Liver (tissue), 9 donors: ENCODE measurements around the gene CDC42EP2. TPM values are rescaled to one million over a fixed set of nuclear protein-coding genes. Genes with fewer than 3 reads are reported as not detected.

Experiments
- DNase-seq: peaks from one replicate; pipeline ENCODE4 v3.0.0-alpha.2; 2017; ENCODE audit warnings: low spot score
- H3K27ac ChIP-seq, 2 donors: one replicate each; pipeline ENCODE4 v1.7.0; 2013; ENCODE audit warnings: inconsistent platforms in 2 of 2, low read length in 2 of 2, control low read depth in 1 of 2, low read depth in 1 of 2, mild to moderate bottlenecking in 1 of 2
- H3K27me3 ChIP-seq, 4 donors: one replicate each; pipeline versions ENCODE4 v1.6.1 to v1.7.0; 2013; ENCODE audit warnings: low read length in 3 of 4, inconsistent platforms in 1 of 4, mild to moderate bottlenecking in 1 of 4, moderate library complexity in 1 of 4; ENCODE audit not compliant: control insufficient read depth in 4 of 4, insufficient read depth in 4 of 4
- H3K36me3 ChIP-seq, 4 donors: one replicate each; pipeline versions ENCODE4 v1.6.1 to v1.7.0; 2013; ENCODE audit warnings: low read length in 3 of 4, mild to moderate bottlenecking in 3 of 4, low read depth in 1 of 4, moderate library complexity in 1 of 4; ENCODE audit not compliant: control insufficient read depth in 4 of 4, insufficient read depth in 3 of 4
- H3K4me1 ChIP-seq, 4 donors: one replicate each; pipeline versions ENCODE4 v1.6.1 to v1.7.0; 2013; ENCODE audit warnings: low read length in 3 of 4, mild to moderate bottlenecking in 3 of 4, moderate library complexity in 1 of 4; ENCODE audit not compliant: control insufficient read depth in 4 of 4, insufficient read depth in 4 of 4
- H3K4me3 ChIP-seq, 3 donors: one replicate each; pipeline versions ENCODE4 v1.6.1 to v1.7.0; 2013; ENCODE audit warnings: low read length in 3 of 3, control low read depth in 1 of 3, low read depth in 1 of 3, mild to moderate bottlenecking in 1 of 3
- H3K9ac ChIP-seq, 2 donors: one replicate each; pipeline ENCODE4 v1.7.0; 2013; ENCODE audit warnings: low read length in 2 of 2, mild to moderate bottlenecking in 2 of 2, moderate library complexity in 2 of 2, control low read depth in 1 of 2, low read depth in 1 of 2
- H3K9me3 ChIP-seq, 4 donors: one replicate each; pipeline versions ENCODE4 v1.6.1 to v1.7.0; 2013; ENCODE audit warnings: low read length in 3 of 4; ENCODE audit not compliant: control insufficient read depth in 4 of 4
- ATF3 ChIP-seq: IDR thresholded peaks from 2 replicates; pipeline ENCODE4 v1.6.1; 2016; ENCODE audit warnings: antibody characterized with exemption
- EGR1 ChIP-seq, 2 donors: IDR thresholded peaks; 2 replicates each; pipeline ENCODE4 v1.6.1; 2016 to 2018; ENCODE audit warnings: antibody characterized with exemption in 2 of 2, low read depth in 2 of 2
- FOXA1 ChIP-seq: IDR thresholded peaks from 2 replicates; pipeline ENCODE4 v1.6.1; 2016; ENCODE audit warnings: antibody characterized with exemption
- FOXA2 ChIP-seq: IDR thresholded peaks from 2 replicates; pipeline ENCODE4 v1.6.1; 2016; ENCODE audit warnings: antibody characterized with exemption
- HNF4A ChIP-seq, 2 donors: conservative IDR thresholded peaks; 2 replicates each; pipeline ENCODE4 v1.6.1; 2016; ENCODE audit warnings: antibody characterized with exemption in 2 of 2, mild to moderate bottlenecking in 2 of 2
- HNF4G ChIP-seq: IDR thresholded peaks from 2 replicates; pipeline ENCODE4 v1.6.1; 2016; ENCODE audit warnings: antibody characterized with exemption
- JUND ChIP-seq, 2 donors: IDR thresholded peaks; 2 replicates each; pipeline ENCODE4 v1.6.1; 2016; ENCODE audit warnings: antibody characterized with exemption in 2 of 2
- RAD21 ChIP-seq, 2 donors: IDR thresholded peaks; 2 replicates each; pipeline ENCODE4 v1.6.1; 2016; ENCODE audit warnings: antibody characterized with exemption in 2 of 2, mild to moderate bottlenecking in 2 of 2
- RXRA ChIP-seq, 2 donors: IDR thresholded peaks; 2 replicates each; pipeline ENCODE4 v1.6.1; 2017 to 2018; ENCODE audit warnings: antibody characterized with exemption in 2 of 2, mild to moderate bottlenecking in 1 of 2
- SP1 ChIP-seq: IDR thresholded peaks from 2 replicates; pipeline ENCODE4 v1.6.1; 2018; ENCODE audit warnings: antibody characterized with exemption, mild to moderate bottlenecking
- YY1 ChIP-seq: IDR thresholded peaks from 2 replicates; pipeline ENCODE4 v1.6.1; 2016; ENCODE audit warnings: antibody characterized with exemption, mild to moderate bottlenecking
- WGBS: extraction: QIAGEN DNeasy Blood & Tissue Kit; methylation state at CpG from one replicate; pipeline ENCODE4 v1.1.7; 2013; 5-methylcytosine and 5-hydroxymethylcytosine counted together
- polyA plus RNA-seq, 2 donors: library from polyadenylated mRNA; stranded (reverse) in 1 of 2; unstranded in 1 of 2; fragments of 200-250 nt in 1 of 2; fragments of >200 nt in 1 of 2; fragmentation: Nextera tagmentation in 1 of 2; extraction: Ambion mirVana in 1 of 2; gene quantifications; one replicate each; pipeline versions ENCODE4 v1.2.1 to v1.2.3, GENCODE V29; 2013 to 2015
- total RNA-seq, 2 donors: library from RNA; depleted of rRNA; stranded (reverse); fragments of >200 nt; gene quantifications; one replicate each; pipeline ENCODE4 v1.2.3, GENCODE V29; 2014
- TF ChIP-seq, protein P1 (sequence below): IDR thresholded peaks from 2 replicates; pipeline ENCODE4 v1.6.1; 2016; ENCODE audit warnings: antibody characterized with exemption, mild to moderate bottlenecking
- TF ChIP-seq, protein P2 (sequence below): IDR thresholded peaks from 2 replicates; pipeline ENCODE4 v1.6.1; 2016; ENCODE audit warnings: antibody characterized with exemption
- TF ChIP-seq, protein P3 (sequence below): fragments of 150-350 bp; IDR thresholded peaks from 2 replicates; pipeline ENCODE4 v1.5.1; 2017; ENCODE audit warnings: improper control_type of control experiment, low read depth, low read length; ENCODE audit not compliant: missing input control
- donor health status: healthy.
- donor health status: healthy.
- donor health status: healthy.
- donor health status: healthy.
- donor health status: healthy.

Gene CDC42EP2
- total and polyA plus RNA-seq, 4 donors = 1.8 to 3.4 (median 1.9) TPM

DNA sequence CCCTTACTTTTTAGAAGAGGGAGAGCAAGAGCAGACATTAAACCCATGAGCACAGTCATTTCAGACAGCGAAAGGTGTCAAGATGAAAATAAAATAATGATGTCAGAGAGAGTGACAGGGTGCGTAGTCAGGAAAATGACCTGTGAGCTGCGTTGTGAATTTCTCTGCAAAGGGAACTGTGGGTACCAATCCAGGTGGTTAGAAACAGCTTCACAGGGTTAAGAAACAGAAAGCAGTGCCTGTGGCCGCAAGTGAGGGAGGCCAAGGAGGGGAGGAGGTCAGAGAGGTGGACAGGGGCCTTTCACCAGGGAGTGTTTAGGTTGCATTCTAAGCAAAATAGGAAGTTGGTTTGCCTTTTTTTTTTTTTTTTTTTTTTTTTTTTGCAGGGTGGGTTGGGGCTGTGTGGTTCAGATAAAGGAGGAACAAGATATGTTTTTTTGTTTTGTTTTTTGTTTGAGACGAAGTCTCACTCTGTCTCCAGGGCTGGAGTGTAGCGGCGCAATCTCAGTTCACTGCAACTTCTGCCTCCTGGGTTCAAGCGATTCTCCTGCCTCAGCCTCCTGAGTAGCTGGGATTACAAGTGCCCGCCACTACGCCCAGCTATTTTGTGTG is 47.8 kb downstream of the CDC42EP2 start:
- no peaks in the 10 kb centered on the region for H3K9me3 ChIP-seq
- no peaks in the 10 kb centered on the region for H3K27me3 ChIP-seq
- 82% methylated on average over 10 of the region's 10 CpGs for WGBS
- peaks cover 3 to 18% (median 11%) of the 10 kb centered on the region in 4 donors for H3K4me1 ChIP-seq
- DNase-seq = no peak
- no peak overlapping the region for H3K9ac ChIP-seq
- H3K4me3 ChIP-seq = no peak overlapping the region
- H3K27ac ChIP-seq = no peak overlapping the region
- H3K36me3 ChIP-seq = no peaks in the 10 kb centered on the region
- TF ChIP-seq, protein P1, sequence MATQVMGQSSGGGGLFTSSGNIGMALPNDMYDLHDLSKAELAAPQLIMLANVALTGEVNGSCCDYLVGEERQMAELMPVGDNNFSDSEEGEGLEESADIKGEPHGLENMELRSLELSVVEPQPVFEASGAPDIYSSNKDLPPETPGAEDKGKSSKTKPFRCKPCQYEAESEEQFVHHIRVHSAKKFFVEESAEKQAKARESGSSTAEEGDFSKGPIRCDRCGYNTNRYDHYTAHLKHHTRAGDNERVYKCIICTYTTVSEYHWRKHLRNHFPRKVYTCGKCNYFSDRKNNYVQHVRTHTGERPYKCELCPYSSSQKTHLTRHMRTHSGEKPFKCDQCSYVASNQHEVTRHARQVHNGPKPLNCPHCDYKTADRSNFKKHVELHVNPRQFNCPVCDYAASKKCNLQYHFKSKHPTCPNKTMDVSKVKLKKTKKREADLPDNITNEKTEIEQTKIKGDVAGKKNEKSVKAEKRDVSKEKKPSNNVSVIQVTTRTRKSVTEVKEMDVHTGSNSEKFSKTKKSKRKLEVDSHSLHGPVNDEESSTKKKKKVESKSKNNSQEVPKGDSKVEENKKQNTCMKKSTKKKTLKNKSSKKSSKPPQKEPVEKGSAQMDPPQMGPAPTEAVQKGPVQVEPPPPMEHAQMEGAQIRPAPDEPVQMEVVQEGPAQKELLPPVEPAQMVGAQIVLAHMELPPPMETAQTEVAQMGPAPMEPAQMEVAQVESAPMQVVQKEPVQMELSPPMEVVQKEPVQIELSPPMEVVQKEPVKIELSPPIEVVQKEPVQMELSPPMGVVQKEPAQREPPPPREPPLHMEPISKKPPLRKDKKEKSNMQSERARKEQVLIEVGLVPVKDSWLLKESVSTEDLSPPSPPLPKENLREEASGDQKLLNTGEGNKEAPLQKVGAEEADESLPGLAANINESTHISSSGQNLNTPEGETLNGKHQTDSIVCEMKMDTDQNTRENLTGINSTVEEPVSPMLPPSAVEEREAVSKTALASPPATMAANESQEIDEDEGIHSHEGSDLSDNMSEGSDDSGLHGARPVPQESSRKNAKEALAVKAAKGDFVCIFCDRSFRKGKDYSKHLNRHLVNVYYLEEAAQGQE = no peak
- TF ChIP-seq SP1 = no peak
- no peak for TF ChIP-seq RXRA (IDR thresholded peaks at IDR 0.05)
- TF ChIP-seq ATF3 = no peak
- TF ChIP-seq YY1 = no peak
- TF ChIP-seq, protein P2, sequence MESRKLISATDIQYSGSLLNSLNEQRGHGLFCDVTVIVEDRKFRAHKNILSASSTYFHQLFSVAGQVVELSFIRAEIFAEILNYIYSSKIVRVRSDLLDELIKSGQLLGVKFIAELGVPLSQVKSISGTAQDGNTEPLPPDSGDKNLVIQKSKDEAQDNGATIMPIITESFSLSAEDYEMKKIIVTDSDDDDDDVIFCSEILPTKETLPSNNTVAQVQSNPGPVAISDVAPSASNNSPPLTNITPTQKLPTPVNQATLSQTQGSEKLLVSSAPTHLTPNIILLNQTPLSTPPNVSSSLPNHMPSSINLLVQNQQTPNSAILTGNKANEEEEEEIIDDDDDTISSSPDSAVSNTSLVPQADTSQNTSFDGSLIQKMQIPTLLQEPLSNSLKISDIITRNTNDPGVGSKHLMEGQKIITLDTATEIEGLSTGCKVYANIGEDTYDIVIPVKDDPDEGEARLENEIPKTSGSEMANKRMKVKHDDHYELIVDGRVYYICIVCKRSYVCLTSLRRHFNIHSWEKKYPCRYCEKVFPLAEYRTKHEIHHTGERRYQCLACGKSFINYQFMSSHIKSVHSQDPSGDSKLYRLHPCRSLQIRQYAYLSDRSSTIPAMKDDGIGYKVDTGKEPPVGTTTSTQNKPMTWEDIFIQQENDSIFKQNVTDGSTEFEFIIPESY = no peak

- Histone ChIP-seq H3K9ac (no peak overlapping the region), H3K27me3 (no peaks in the 10 kb centered on the region), H3K4me3 (no peak overlapping the region), H3K36me3 (no peaks in the 10 kb centered on the region), H3K27ac (no peak overlapping the region), H3K9me3 (no peaks in the 10 kb centered on the region), H3K4me1 (peaks cover 3 to 13% (median 7%) of the 10 kb centered on the region in 4 donors)
- WGBS = 92% methylated on average over 6 of the region's 6 CpGs
- DNase-seq = no peak
- TF ChIP-seq FOXA2 (no peak), JUND (IDR thresholded peaks at IDR 0.05) (no peak), YY1 (no peak)
Measured at GRCh38 chr11:65362966-65363365, 48.3 kb downstream of the CDC42EP2 start.

DNA sequence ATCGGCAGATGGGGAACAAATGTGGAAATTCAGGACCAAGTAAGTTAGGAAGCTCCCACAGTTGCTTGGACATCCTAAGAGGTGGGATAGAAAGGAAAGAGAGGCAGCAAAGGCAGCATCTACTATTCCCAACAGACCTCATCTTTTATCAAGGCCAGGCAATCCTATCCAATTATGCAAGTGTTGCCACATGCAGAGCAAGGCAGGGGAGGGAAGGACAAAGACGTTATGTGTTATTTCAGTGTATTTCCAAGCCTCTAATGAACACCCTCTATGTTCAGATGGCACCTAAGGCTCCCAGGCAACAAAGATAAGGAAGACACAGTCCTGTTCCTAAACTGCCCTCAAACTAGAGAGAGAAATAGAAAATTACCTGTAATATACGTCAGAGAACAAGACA is 49.1 kb downstream of the CDC42EP2 start:
- Histone ChIP-seq H3K36me3 (no peaks in the 10 kb centered on the region), H3K4me1 (peaks cover 0 to 7% (median 3%) of the 10 kb centered on the region in 4 donors), H3K27me3 (no peaks in the 10 kb centered on the region), H3K27ac (no peak overlapping the region), H3K4me3 (no peak overlapping the region), H3K9ac (no peak overlapping the region), H3K9me3 (no peaks in the 10 kb centered on the region)
- DNase-seq = no peak
- 74% methylated on average over 3 of the region's 3 CpGs for WGBS
- TF ChIP-seq FOXA1 (no peak), SP1 (no peak), RAD21 (IDR thresholded peaks at IDR 0.05) (no peak), JUND (IDR thresholded peaks at IDR 0.05) (no peak), EGR1 (IDR thresholded peaks at IDR 0.05; ENCODE audit: low read depth in 2 of 2) (no peak), RXRA (IDR thresholded peaks at IDR 0.05) (no peak), HNF4A (conservative IDR thresholded peaks at IDR 0.05) (no peak), YY1 (no peak), HNF4G (no peak), FOXA2 (no peak), ATF3 (no peak)
- TF ChIP-seq, protein P3, sequence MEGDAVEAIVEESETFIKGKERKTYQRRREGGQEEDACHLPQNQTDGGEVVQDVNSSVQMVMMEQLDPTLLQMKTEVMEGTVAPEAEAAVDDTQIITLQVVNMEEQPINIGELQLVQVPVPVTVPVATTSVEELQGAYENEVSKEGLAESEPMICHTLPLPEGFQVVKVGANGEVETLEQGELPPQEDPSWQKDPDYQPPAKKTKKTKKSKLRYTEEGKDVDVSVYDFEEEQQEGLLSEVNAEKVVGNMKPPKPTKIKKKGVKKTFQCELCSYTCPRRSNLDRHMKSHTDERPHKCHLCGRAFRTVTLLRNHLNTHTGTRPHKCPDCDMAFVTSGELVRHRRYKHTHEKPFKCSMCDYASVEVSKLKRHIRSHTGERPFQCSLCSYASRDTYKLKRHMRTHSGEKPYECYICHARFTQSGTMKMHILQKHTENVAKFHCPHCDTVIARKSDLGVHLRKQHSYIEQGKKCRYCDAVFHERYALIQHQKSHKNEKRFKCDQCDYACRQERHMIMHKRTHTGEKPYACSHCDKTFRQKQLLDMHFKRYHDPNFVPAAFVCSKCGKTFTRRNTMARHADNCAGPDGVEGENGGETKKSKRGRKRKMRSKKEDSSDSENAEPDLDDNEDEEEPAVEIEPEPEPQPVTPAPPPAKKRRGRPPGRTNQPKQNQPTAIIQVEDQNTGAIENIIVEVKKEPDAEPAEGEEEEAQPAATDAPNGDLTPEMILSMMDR = no peak
- TF ChIP-seq, protein P2 = no peak
